ENCODE data around the gene LIN28A.

LIN28A gene

DNA sequence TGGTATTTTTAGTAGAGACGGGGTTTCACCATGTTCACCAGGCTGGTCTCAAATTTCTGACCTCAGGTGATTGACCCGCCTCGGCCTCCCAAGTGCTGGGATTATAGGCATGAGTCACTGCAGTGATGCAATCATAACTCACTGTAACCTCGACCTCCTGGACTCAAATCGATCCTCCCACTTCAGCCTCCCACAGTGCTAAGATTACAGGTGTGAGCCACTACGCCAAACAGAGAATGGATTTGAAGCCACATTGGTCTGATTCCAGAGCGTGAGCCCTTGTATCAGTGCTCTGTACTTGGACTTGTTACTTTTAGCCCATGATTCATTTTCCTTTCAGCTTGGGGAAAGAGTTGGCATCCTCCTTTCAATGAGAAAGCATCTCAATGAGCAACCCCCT, 23.2 kb upstream of the LIN28A start:
- no peaks in the 10 kb centered on the region for H3K27me3 ChIP-seq (ENCODE audit: control insufficient read depth, insufficient read depth, low read length)
- no peak overlapping the region for H3K27ac ChIP-seq (ENCODE audit: low read length)
- no peak for DNase-seq (ENCODE audit: low read depth, low spot score)
- no peaks in the 10 kb centered on the region for H3K9me3 ChIP-seq (ENCODE audit: control insufficient read depth, insufficient read depth, low read length)
- peaks cover 5% of the 10 kb centered on the region for H3K4me1 ChIP-seq (ENCODE audit: control insufficient read depth, insufficient read depth, low read length)
- H3K36me3 ChIP-seq (ENCODE audit: control insufficient read depth, insufficient read depth, low read length) = no peaks in the 10 kb centered on the region
- no peak overlapping the region for H3K4me3 ChIP-seq (ENCODE audit: low read length)
- WGBS (ENCODE audit: insufficient coverage, insufficient read length) = no CpG with 5 or more reads among the region's 7 CpGs

DNA sequence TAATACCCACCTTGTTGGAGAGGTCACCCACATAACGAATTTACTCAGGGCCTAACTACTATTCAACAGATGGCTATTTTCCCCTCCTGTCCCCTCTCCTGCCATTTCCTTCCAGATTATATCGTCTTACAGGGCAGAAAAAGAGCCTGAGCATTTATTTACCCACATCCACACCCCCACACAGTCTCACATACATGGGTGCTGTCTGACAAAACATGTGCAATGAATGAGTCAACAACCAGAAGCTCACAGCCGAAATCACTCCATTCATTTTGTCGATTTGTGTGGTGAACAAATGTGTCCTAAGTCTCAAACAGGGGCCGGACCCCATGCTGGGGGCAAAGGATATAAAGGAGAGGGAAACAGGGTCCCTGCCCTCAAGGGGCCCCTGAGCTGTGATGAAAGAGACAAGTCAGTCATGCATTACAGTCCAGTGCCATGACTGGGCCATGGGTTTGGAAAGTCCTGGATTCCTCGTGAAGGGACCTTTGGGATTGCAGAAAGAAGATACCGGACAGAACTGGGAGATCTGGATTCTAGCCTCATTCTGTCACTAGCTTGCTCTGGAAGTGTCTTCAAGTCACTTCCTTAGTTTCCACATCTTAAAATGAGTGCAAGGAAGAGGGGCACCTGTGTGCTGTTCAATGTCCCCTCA, 21.7 kb upstream of the LIN28A start:
- DNase-seq (ENCODE audit: low read depth, low spot score) = no peak
- Histone ChIP-seq H3K27ac (ENCODE audit: low read length) (no peak overlapping the region), H3K9me3 (ENCODE audit: control insufficient read depth, insufficient read depth, low read length) (no peaks in the 10 kb centered on the region), H3K36me3 (ENCODE audit: control insufficient read depth, insufficient read depth, low read length) (no peaks in the 10 kb centered on the region), H3K4me1 (ENCODE audit: control insufficient read depth, insufficient read depth, low read length) (peaks cover 5% of the 10 kb centered on the region), H3K27me3 (ENCODE audit: control insufficient read depth, insufficient read depth, low read length) (no peaks in the 10 kb centered on the region), H3K4me3 (ENCODE audit: low read length) (no peak overlapping the region)
- WGBS (ENCODE audit: insufficient coverage, insufficient read length) = no CpG with 5 or more reads among the region's 7 CpGs

DNA sequence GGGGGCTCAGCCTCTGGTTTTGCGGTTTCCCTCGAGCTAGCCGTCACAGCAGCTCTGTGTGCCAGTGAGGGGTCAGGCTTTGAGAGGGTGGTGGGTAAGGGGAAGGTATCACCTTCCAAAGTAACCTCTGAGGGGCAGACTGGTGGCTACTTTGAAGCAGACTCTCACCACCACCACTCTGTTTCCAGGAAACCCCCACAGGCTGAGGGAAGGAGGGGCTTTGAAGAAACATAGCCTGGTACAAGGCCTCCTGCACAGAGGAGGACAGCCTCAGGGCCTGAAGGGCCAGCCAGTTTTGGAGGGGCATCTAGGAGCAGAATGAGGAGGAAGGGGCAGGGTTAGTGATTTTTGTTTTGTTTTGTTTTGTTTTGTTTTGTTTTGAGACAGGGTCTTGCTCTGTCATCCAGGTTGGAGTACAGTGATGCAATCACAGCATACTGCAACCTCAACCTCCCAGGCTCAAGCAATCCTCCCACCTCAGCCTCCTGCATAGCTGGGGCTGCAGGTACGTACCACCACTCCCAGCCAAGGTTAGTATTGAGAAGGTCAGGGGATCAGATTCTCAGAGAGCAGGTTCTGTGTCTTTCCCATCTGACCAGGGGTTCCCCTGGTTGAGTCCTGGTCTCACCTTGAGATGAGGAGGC, 20.9 kb upstream of the LIN28A start:
- H3K9me3 ChIP-seq (ENCODE audit: control insufficient read depth, insufficient read depth, low read length) = no peaks in the 10 kb centered on the region
- H3K27me3 ChIP-seq (ENCODE audit: control insufficient read depth, insufficient read depth, low read length) = no peaks in the 10 kb centered on the region
- no peaks in the 10 kb centered on the region for H3K36me3 ChIP-seq (ENCODE audit: control insufficient read depth, insufficient read depth, low read length)
- peaks cover 5% of the 10 kb centered on the region for H3K4me1 ChIP-seq (ENCODE audit: control insufficient read depth, insufficient read depth, low read length)
- H3K4me3 ChIP-seq (ENCODE audit: low read length) = no peak overlapping the region
- no peak for DNase-seq (ENCODE audit: low read depth, low spot score)
- WGBS (ENCODE audit: insufficient coverage, insufficient read length) = no CpG with 5 or more reads among the region's 4 CpGs
- H3K27ac ChIP-seq (ENCODE audit: low read length) = no peak overlapping the region

- Histone ChIP-seq H3K27ac (ENCODE audit: low read length) (no peak overlapping the region), H3K4me1 (ENCODE audit: control insufficient read depth, insufficient read depth, low read length) (peaks cover 4% of the 10 kb centered on the region), H3K36me3 (ENCODE audit: control insufficient read depth, insufficient read depth, low read length) (no peaks in the 10 kb centered on the region), H3K9me3 (ENCODE audit: control insufficient read depth, insufficient read depth, low read length) (no peaks in the 10 kb centered on the region), H3K27me3 (ENCODE audit: control insufficient read depth, insufficient read depth, low read length) (no peaks in the 10 kb centered on the region), H3K4me3 (ENCODE audit: low read length) (no peak overlapping the region)
- no CpG with 5 or more reads among the region's 3 CpGs for WGBS (ENCODE audit: insufficient coverage, insufficient read length)
- DNase-seq (ENCODE audit: low read depth, low spot score) = peak; percentile 50
Observed at GRCh38 chr1:26391450-26391849, 19.2 kb upstream of the LIN28A start.

DNA sequence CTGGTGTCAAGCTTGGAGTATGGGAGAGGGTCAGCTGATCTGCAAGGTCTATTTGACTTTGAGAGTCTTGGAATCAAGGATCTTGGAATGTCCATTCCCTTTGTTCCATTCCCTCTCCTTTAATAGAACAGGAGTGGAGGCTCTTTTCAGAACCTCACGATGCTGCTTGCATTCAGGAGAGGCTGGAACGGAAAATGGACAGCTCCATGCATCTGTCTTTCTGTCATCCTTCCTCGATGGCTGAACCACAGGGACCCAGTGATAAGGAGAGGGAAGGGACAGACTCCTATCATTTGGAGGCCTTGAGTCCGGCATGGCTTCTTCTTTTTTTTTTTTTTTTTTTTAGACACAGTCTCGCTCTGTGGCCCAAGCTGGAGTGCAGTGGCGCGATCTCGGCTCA, 14.9 kb upstream of the LIN28A start:
- H3K36me3 ChIP-seq (ENCODE audit: control insufficient read depth, insufficient read depth, low read length) = no peaks in the 10 kb centered on the region
- no peak for DNase-seq (ENCODE audit: low read depth, low spot score)
- no peak overlapping the region for H3K27ac ChIP-seq (ENCODE audit: low read length)
- no peaks in the 10 kb centered on the region for H3K9me3 ChIP-seq (ENCODE audit: control insufficient read depth, insufficient read depth, low read length)
- no peak overlapping the region for H3K4me3 ChIP-seq (ENCODE audit: low read length)
- H3K4me1 ChIP-seq (ENCODE audit: control insufficient read depth, insufficient read depth, low read length) = peaks cover 4% of the 10 kb centered on the region
- H3K27me3 ChIP-seq (ENCODE audit: control insufficient read depth, insufficient read depth, low read length) = no peaks in the 10 kb centered on the region
- WGBS (ENCODE audit: insufficient coverage, insufficient read length) = no CpG with 5 or more reads among the region's 8 CpGs

- Histone ChIP-seq H3K9me3 (ENCODE audit: control insufficient read depth, insufficient read depth, low read length) (no peaks in the 10 kb centered on the region), H3K4me3 (ENCODE audit: low read length) (no peak overlapping the region), H3K27ac (ENCODE audit: low read length) (no peak overlapping the region), H3K27me3 (ENCODE audit: control insufficient read depth, insufficient read depth, low read length) (no peaks in the 10 kb centered on the region), H3K4me1 (ENCODE audit: control insufficient read depth, insufficient read depth, low read length) (no peaks in the 10 kb centered on the region), H3K36me3 (ENCODE audit: control insufficient read depth, insufficient read depth, low read length) (no peaks in the 10 kb centered on the region)
- no peak for DNase-seq (ENCODE audit: low read depth, low spot score)
- WGBS (ENCODE audit: insufficient coverage, insufficient read length) = no CpG with 5 or more reads among the region's 3 CpGs
Observed at GRCh38 chr1:26399034-26399433, 11.6 kb upstream of the LIN28A start.

- H3K9me3 ChIP-seq (ENCODE audit: control insufficient read depth, insufficient read depth, low read length) = no peaks in the 10 kb centered on the region
- no peaks in the 10 kb centered on the region for H3K36me3 ChIP-seq (ENCODE audit: control insufficient read depth, insufficient read depth, low read length)
- DNase-seq (ENCODE audit: low read depth, low spot score) = no peak
- H3K27ac ChIP-seq (ENCODE audit: low read length) = no peak overlapping the region
- H3K4me1 ChIP-seq (ENCODE audit: control insufficient read depth, insufficient read depth, low read length) = no peaks in the 10 kb centered on the region
- H3K27me3 ChIP-seq (ENCODE audit: control insufficient read depth, insufficient read depth, low read length) = no peaks in the 10 kb centered on the region
- no peak overlapping the region for H3K4me3 ChIP-seq (ENCODE audit: low read length)
- no CpG with 5 or more reads among the region's 3 CpGs for WGBS (ENCODE audit: insufficient coverage, insufficient read length)
Observed at GRCh38 chr1:26401891-26402290, 8.7 kb upstream of the LIN28A start.

DNA sequence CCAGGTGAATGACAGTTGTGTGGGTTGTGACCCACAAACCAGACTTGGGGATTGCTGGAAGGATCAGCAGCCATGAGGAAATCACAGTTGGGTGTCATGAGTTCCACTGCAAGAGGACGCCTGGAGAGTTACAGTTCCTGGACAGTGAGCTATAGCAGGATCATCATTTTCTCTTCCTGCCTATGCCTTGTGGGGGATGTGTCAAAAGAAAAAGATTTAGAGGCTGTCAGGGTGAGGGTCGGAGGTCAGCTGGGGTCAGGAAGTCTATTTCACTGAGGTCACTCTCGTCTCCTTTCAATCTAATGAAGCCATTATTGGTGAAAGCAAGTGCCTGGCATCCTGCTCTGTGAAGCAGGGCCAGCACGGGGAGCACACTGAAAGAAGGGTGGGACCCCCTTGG, 7.0 kb upstream of the LIN28A start:
- DNase-seq (ENCODE audit: low read depth, low spot score) = no peak
- H3K36me3 ChIP-seq (ENCODE audit: control insufficient read depth, insufficient read depth, low read length) = no peaks in the 10 kb centered on the region
- H3K27me3 ChIP-seq (ENCODE audit: control insufficient read depth, insufficient read depth, low read length) = no peaks in the 10 kb centered on the region
- no CpG with 5 or more reads among the region's 4 CpGs for WGBS (ENCODE audit: insufficient coverage, insufficient read length)
- no peak overlapping the region for H3K4me3 ChIP-seq (ENCODE audit: low read length)
- H3K27ac ChIP-seq (ENCODE audit: low read length) = no peak overlapping the region
- no peaks in the 10 kb centered on the region for H3K9me3 ChIP-seq (ENCODE audit: control insufficient read depth, insufficient read depth, low read length)
- H3K4me1 ChIP-seq (ENCODE audit: control insufficient read depth, insufficient read depth, low read length) = no peaks in the 10 kb centered on the region

GRCh38 chr1:26404641-26405040, 6.0 kb upstream of the LIN28A start:
- Histone ChIP-seq H3K4me3 (ENCODE audit: low read length) (no peak overlapping the region), H3K9me3 (ENCODE audit: control insufficient read depth, insufficient read depth, low read length) (no peaks in the 10 kb centered on the region), H3K4me1 (ENCODE audit: control insufficient read depth, insufficient read depth, low read length) (no peaks in the 10 kb centered on the region; the same call in 1 of the 2 replicates), H3K27ac (ENCODE audit: low read length) (no peak overlapping the region), H3K36me3 (ENCODE audit: control insufficient read depth, insufficient read depth, low read length) (no peaks in the 10 kb centered on the region), H3K27me3 (ENCODE audit: control insufficient read depth, insufficient read depth, low read length) (no peaks in the 10 kb centered on the region)
- WGBS (ENCODE audit: insufficient coverage, insufficient read length) = no CpG with 5 or more reads among the region's 2 CpGs
- no peak for DNase-seq (ENCODE audit: low read depth, low spot score)

DNA sequence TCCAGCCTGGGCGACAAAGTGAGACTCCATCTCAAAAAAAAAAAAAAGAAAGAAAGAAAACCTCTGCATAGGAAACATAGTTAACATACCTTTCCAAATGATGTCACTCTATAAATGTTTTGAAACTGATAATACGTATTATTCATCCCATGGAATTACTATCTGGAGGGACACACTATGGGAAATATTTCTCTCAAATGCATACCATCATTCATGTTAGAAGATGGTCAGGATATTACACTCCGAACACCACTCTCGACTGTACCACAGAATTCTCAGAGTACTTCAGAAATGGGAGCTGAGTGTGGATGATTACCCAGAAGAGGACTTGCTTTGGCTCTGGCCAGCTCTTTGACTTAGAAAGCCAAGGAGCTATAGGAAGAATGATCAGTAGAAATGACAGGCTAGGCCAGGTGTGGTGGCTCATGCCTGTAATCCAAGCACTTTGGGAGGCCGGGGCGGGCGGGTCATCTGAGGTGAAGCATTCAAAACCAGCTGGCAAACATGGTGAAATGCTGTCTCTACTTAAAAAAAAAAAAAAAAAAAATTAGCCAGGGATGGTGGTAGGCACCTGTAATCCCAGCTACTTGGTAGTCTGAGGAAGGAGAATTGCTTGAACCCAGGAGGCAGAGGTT, 5.2 kb upstream of the LIN28A start:
- H3K4me3 ChIP-seq (ENCODE audit: low read length) = no peak overlapping the region
- no CpG with 5 or more reads among the region's 7 CpGs for whole genome bisulfite sequencing (ENCODE audit: insufficient coverage, insufficient read length)
- no peaks in the 10 kb centered on the region for H3K9me3 ChIP-seq (ENCODE audit: control insufficient read depth, insufficient read depth, low read length)
- no peaks in the 10 kb centered on the region for H3K36me3 ChIP-seq (ENCODE audit: control insufficient read depth, insufficient read depth, low read length)
- H3K4me1 ChIP-seq (ENCODE audit: control insufficient read depth, insufficient read depth, low read length) = no peaks in the 10 kb centered on the region; the same call in 1 of the 2 replicates
- H3K27ac ChIP-seq (ENCODE audit: low read length) = no peak overlapping the region
- no peak for DNase-seq (ENCODE audit: low read depth, low spot score)
- no peaks in the 10 kb centered on the region for H3K27me3 ChIP-seq (ENCODE audit: control insufficient read depth, insufficient read depth, low read length)
